Loucy (cell line): ENCODE data around the gene NAV1.

Source experiments
- H2AFZ ChIP-seq: fragments of 200-600 bp; sonication (generic); 2 replicates; pipeline ENCODE4 v1.6.0; 2016; ENCODE audit warnings: antibody characterized with exemption, mild to moderate bottlenecking, low read length, moderate library complexity
- H3F3A ChIP-seq: fragments of 200-600 bp; 2 replicates; pipeline ENCODE4 v1.6.0; 2016; ENCODE audit warnings: antibody characterized with exemption, low read depth, mild to moderate bottlenecking
- H3K27me3 ChIP-seq: fragments of 200-600 bp; sonication (generic); 2 replicates; pipeline ENCODE4 v1.6.1; 2014; ENCODE audit warnings: low read length, mild to moderate bottlenecking; ENCODE audit not compliant: insufficient read depth, poor library complexity, severe bottlenecking
- H3K36me3 ChIP-seq: fragments of 200-600 bp; sonication (generic); 2 replicates; pipeline ENCODE4 v1.6.1; 2016; ENCODE audit warnings: low read length; ENCODE audit not compliant: insufficient read depth
- H3K4me1 ChIP-seq: fragments of 200-600 bp; sonication (generic); 2 replicates; pipeline ENCODE4 v1.5.1; 2014; ENCODE audit warnings: low read length, mild to moderate bottlenecking; ENCODE audit not compliant: insufficient read depth, poor library complexity, severe bottlenecking
- H3K4me2 ChIP-seq: fragments of 200-600 bp; sonication (generic); 2 replicates; pipeline ENCODE4 v1.6.0; 2014; ENCODE audit warnings: antibody characterized with exemption, low read length, low read depth, mild to moderate bottlenecking; ENCODE audit not compliant: poor library complexity, severe bottlenecking
- H3K4me3 ChIP-seq: fragments of 200-600 bp; sonication (generic); 2 replicates; pipeline ENCODE4 v1.5.1; 2014; ENCODE audit warnings: low read length, mild to moderate bottlenecking, mixed read lengths; ENCODE audit not compliant: poor library complexity, severe bottlenecking
- H3K79me2 ChIP-seq: fragments of 200-600 bp; sonication (generic); 2 replicates; pipeline ENCODE4 v1.6.1; 2014; ENCODE audit warnings: low read length; ENCODE audit not compliant: insufficient read depth
- H3K9ac ChIP-seq: fragments of 200-600 bp; sonication (generic); 2 replicates; pipeline ENCODE4 v1.6.0; 2014; ENCODE audit warnings: mild to moderate bottlenecking, low read depth, low read length, moderate library complexity; ENCODE audit not compliant: poor library complexity, severe bottlenecking
- H3K9me2 ChIP-seq: fragments of 200-600 bp; sonication (generic); replicated peaks from 2 replicates; pipeline ENCODE4 v1.6.1; 2016; ENCODE audit warnings: low read depth, low read length, mixed read lengths
- H3K9me3 ChIP-seq: fragments of 200-600 bp; sonication (generic); 2 replicates; pipeline ENCODE4 v1.6.1; 2014; ENCODE audit warnings: mild to moderate bottlenecking, antibody characterized with exemption, low read length, low read depth; ENCODE audit not compliant: insufficient read depth
- H4K20me1 ChIP-seq: fragments of 200-600 bp; sonication (generic); 2 replicates; pipeline ENCODE4 v1.6.0; 2014; ENCODE audit warnings: antibody characterized with exemption, low read length, mild to moderate bottlenecking; ENCODE audit not compliant: insufficient read depth, poor library complexity, severe bottlenecking
- EZH2phosphoT487 ChIP-seq: fragments of 200-600 bp; IDR thresholded peaks from 2 replicates; pipeline ENCODE4 v1.6.1; 2018; ENCODE audit warnings: antibody characterized with exemption, mild to moderate bottlenecking, moderate library complexity, borderline replicate concordance
- TF ChIP-seq, protein P1 (sequence below): fragments of 200-600 bp; sonication (generic); conservative IDR thresholded peaks from 2 replicates; pipeline ENCODE4 v1.5.1; 2014; ENCODE audit warnings: mild to moderate bottlenecking, antibody characterized with exemption, low read length

The NAV1 gene

DNA sequence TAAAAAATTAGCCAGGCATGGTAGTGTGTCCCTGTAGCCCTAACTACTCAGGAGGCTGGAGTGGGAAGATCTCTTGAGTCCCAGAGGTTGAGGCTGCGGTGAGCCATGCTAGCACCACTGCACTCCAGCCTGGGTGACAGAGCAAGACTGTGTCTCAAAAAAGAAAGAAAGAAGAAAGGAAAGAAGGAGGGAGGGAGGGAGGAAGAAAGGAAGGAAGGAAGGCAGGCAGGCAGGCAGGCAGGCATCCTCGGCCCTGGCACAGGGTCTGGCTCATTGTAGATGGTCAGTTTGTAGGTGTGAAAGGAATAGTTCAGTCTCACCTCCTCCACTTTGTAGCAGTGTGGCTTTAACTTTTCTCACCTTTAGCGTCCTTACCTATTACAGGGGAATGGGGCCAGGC, 25.0 kb downstream of the NAV1 start:
- Histone ChIP-seq H3K36me3 (no peaks in the 10 kb centered on the region), H3K27me3 (no peaks in the 10 kb centered on the region), H2AFZ (no peak overlapping the region), H3K9ac (no peak overlapping the region), H4K20me1 (no peaks in the 10 kb centered on the region), H3K79me2 (no peaks in the 10 kb centered on the region), H3F3A (no peaks in the 10 kb centered on the region), H3K4me3 (no peak overlapping the region), H3K4me1 (no peaks in the 10 kb centered on the region), H3K4me2 (no peak overlapping the region), H3K9me2 (no peaks in the 10 kb centered on the region), H3K9me3 (no peaks in the 10 kb centered on the region)
- no peak for TF ChIP-seq EZH2phosphoT487
- TF ChIP-seq, protein P1, sequence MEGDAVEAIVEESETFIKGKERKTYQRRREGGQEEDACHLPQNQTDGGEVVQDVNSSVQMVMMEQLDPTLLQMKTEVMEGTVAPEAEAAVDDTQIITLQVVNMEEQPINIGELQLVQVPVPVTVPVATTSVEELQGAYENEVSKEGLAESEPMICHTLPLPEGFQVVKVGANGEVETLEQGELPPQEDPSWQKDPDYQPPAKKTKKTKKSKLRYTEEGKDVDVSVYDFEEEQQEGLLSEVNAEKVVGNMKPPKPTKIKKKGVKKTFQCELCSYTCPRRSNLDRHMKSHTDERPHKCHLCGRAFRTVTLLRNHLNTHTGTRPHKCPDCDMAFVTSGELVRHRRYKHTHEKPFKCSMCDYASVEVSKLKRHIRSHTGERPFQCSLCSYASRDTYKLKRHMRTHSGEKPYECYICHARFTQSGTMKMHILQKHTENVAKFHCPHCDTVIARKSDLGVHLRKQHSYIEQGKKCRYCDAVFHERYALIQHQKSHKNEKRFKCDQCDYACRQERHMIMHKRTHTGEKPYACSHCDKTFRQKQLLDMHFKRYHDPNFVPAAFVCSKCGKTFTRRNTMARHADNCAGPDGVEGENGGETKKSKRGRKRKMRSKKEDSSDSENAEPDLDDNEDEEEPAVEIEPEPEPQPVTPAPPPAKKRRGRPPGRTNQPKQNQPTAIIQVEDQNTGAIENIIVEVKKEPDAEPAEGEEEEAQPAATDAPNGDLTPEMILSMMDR = no peak

DNA sequence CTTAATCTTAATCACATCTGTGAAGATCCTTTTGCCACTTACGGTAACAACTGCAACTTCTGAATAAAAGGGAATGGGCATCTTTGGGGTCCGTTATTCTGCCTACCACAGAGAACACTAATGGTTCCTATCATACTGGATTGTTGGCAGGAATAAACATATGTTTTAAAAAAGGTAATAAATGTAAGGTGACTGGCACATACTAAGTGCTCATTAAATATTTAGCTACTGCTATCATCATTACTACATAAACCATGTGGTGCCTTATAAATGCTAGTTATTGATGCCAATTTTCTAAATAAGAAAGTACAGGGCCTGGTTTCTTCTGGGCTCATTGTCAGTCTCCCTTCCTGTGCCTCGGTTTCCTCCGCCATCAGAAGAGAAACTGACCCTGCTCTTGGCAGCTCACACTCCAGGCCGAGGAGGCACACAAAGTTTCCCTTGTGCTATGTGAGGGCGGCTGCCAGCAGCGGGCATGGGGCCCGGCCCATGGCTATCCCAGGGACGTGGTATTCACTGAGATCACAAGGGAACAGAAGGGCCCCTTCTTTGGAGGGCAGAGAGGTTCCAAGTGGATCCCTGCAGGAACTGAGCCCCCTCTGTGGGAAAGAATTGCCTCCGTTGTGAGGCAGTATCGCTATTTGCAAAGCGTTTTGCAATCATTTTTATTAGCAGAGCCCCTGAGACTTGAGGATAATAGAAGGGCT, 26.2 kb downstream of the NAV1 start:
- Histone ChIP-seq H4K20me1 (no peaks in the 10 kb centered on the region), H3K4me1 (no peaks in the 10 kb centered on the region), H3K36me3 (no peaks in the 10 kb centered on the region), H3K9me2 (no peaks in the 10 kb centered on the region), H3K27me3 (no peaks in the 10 kb centered on the region), H3K9ac (no peak overlapping the region), H3K4me3 (no peak overlapping the region), H3K79me2 (no peaks in the 10 kb centered on the region), H3K4me2 (no peak overlapping the region), H2AFZ (no peak overlapping the region), H3K9me3 (no peaks in the 10 kb centered on the region), H3F3A (no peaks in the 10 kb centered on the region)
- TF ChIP-seq, protein P1 = no peak
- no peak for TF ChIP-seq EZH2phosphoT487

DNA sequence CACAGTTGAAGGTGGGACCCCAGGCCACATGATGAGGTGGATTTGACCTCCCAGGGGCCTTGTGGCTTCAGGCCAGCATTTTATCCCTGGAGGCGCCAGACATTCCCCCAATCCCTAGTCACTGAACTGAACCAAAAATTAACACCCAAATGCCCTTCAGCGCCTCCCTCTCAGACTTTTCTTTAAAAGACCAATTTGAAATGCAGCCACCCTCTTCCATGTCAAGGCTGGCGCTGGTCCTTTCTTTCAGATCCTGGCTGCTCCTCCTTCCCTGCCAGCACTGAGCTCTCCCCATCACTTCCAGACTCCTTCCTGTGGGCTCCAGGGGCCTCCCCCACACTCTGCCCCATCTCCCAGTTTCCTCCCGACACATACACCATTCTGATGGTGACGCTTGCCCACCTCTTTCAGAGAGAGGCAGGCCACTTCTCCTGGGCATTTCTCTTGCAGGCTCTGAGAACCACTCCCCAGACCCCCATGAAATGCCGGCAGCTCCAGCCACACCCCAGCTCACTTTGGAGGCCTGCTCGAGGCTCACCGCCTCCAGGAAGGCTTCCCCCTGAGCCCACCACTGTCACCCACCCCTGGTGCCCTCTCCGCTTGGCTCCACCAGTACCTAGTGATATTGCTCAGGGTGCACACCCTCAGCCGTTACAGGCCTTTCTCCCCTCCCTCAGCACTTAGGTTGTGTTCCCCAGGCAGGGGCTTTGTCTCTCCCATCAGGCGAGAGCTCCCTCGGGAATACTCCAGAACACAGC, 27.0 kb downstream of the NAV1 start:
- Histone ChIP-seq H3K4me1 (no peaks in the 10 kb centered on the region), H3K9me2 (no peaks in the 10 kb centered on the region), H2AFZ (no peak overlapping the region), H3K9me3 (no peaks in the 10 kb centered on the region), H3K27me3 (no peaks in the 10 kb centered on the region), H3K4me3 (no peak overlapping the region), H3K4me2 (no peak overlapping the region), H3K79me2 (no peaks in the 10 kb centered on the region), H3K9ac (no peak overlapping the region), H4K20me1 (no peaks in the 10 kb centered on the region), H3F3A (no peaks in the 10 kb centered on the region), H3K36me3 (no peaks in the 10 kb centered on the region)
- no peak for TF ChIP-seq EZH2phosphoT487
- TF ChIP-seq, protein P1 = no peak
